A673 (cell line): ENCODE results near the gene CNPY1. TPM values are rescaled to one million over a fixed set of nuclear protein-coding genes. Genes with fewer than 3 reads are reported as not detected.

ENCODE experiments used
- BruUV-seq: library from RNA; stranded (reverse); fragments of 400-500 nt; replicated peaks from 2 replicates; lab custom pipeline; 2021; lab: Mats Ljungman, UMichigan
- CTCF ChIA-PET: fragments of 300-600 bp; sonication (Branson Sonifier 250); formaldehyde crosslinking; loops from one replicate; lab custom pipeline; 2022; ENCODE audit warnings: antibody characterized with exemption; lab: Charles Lee
- POLR2A ChIA-PET: fragments of 300-600 bp; sonication (Branson Sonifier 250); formaldehyde crosslinking; loops from one replicate; lab custom pipeline; 2022; ENCODE audit warnings: antibody characterized with exemption; ENCODE audit not compliant: low non-redundant PET; lab: Charles Lee
- DNase-seq: peaks from one replicate; pipeline ENCODE4 v3.0.0-alpha.2; 2015; ENCODE audit warnings: low spot score
- H3K27ac ChIP-seq: fragments of 200-600 bp; sonication (generic); 2 replicates; pipeline ENCODE4 v1.5.1; 2016; ENCODE audit warnings: mixed run types, low read depth, mild to moderate bottlenecking, mixed read lengths, antibody characterized with exemption, low read length; ENCODE audit not compliant: poor library complexity, severe bottlenecking
- H3K27me3 ChIP-seq: fragments of 200-600 bp; sonication (generic); replicated peaks from 2 replicates; pipeline ENCODE4 v1.6.1; 2017; ENCODE audit warnings: mixed run types, low read depth, mild to moderate bottlenecking, mixed read lengths, antibody characterized with exemption, low read length; ENCODE audit not compliant: insufficient read depth, poor library complexity
- H3K36me3 ChIP-seq: fragments of 200-600 bp; sonication (generic); 2 replicates; pipeline ENCODE4 v1.6.1; 2016; ENCODE audit warnings: mixed run types, mild to moderate bottlenecking, mixed read lengths, antibody characterized with exemption, low read length; ENCODE audit not compliant: insufficient read depth, poor library complexity, severe bottlenecking
- H3K4me1 ChIP-seq: fragments of 200-600 bp; sonication (generic); 2 replicates; pipeline ENCODE4 v1.6.1; 2017; ENCODE audit warnings: mixed run types, mild to moderate bottlenecking, mixed read lengths, antibody characterized with exemption, low read length; ENCODE audit not compliant: insufficient read depth, poor library complexity, severe bottlenecking
- H3K4me3 ChIP-seq: fragments of 200-600 bp; sonication (generic); 2 replicates; pipeline ENCODE4 v1.5.1; 2016; ENCODE audit warnings: low read depth, mixed run types, mild to moderate bottlenecking, mixed read lengths, low read length; ENCODE audit not compliant: poor library complexity, severe bottlenecking
- H3K9me3 ChIP-seq: fragments of 200-600 bp; sonication (generic); 2 replicates; pipeline ENCODE4 v1.6.1; 2016; ENCODE audit warnings: mixed run types, low read depth, mild to moderate bottlenecking, mixed read lengths, antibody characterized with exemption, low read length; ENCODE audit not compliant: poor library complexity, severe bottlenecking
- CTCF ChIP-seq: fragments of 300-800, 200-600 bp; sonication (generic); conservative IDR thresholded peaks from 2 replicates; pipeline ENCODE4 v1.5.1; 2017; ENCODE audit warnings: low read depth, mild to moderate bottlenecking, antibody characterized with exemption, low read length, moderate library complexity, mixed read lengths
- EZH2 ChIP-seq: fragments of 200-600 bp; sonication (generic); IDR thresholded peaks from 2 replicates; pipeline ENCODE4 v1.6.1; 2017; ENCODE audit warnings: borderline replicate concordance, low read depth, mild to moderate bottlenecking, mixed read lengths, antibody characterized with exemption, low read length; ENCODE audit not compliant: poor library complexity, severe bottlenecking
- intact Hi-C: fragments of 100-400 bp; cut with micrococcal nuclease; formaldehyde crosslinking; loops from one replicate; pipeline ENCODE4 v1.10.0; 2022; ENCODE audit not compliant: unreplicated experiment
- total RNA-seq: library from RNA; stranded (reverse); gene quantifications from 2 replicates; pipeline ENCODE4 v1.2.3, GENCODE V29; 2021

The CNPY1 gene
- total RNA-seq, 1 experiment from 2014 or later, result not detected

DNA sequence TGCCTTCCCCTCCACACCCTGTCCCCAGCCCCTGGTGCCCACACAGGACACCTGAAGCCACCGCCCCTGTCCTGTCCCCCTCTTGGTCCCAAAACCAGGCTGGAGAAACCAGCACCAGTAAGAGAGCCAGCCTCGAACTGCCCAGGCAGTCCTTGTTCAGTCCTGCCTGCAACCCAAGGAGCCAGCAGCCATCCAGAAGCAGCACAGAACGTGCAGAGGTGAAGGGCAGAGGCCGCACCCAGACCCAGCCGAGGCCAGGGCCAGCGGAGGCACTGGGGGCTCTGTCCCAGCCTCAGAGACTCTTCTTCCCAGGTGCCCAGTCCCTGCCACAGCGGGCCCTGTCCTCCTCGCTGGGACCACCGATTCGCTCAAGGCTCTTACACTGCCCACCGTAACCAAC, 23.3 kb upstream of the CNPY1 start:
- POLR2A ChIA-PET, result no interaction called here
- intact Hi-C loops, result no loop called here
- Histone ChIP-seq H3K4me3 (no peak overlapping the region), H3K9me3 (no peaks in the 10 kb centered on the region), H3K4me1 (no peaks in the 10 kb centered on the region), H3K27ac (no peak overlapping the region), H3K36me3 (no peaks in the 10 kb centered on the region), H3K27me3 (peaks cover 17% of the 10 kb centered on the region)
- no peak for DNase-seq
- CTCF ChIA-PET, result no interaction called here
- TF ChIP-seq CTCF, result no peak
- no peak for TF ChIP-seq EZH2
- no TSS peak for BruUV-seq

- H3K27me3 ChIP-seq, result peaks cover 13% of the 10 kb centered on the region
- DNase-seq, result no peak
- POLR2A ChIA-PET, result no interaction called here
- no TSS peak for BruUV-seq
- H3K27ac ChIP-seq, result no peak overlapping the region
- CTCF ChIA-PET, result no interaction called here
- intact Hi-C loops, result no loop called here
- no peaks in the 10 kb centered on the region for H3K4me1 ChIP-seq
- no peaks in the 10 kb centered on the region for H3K36me3 ChIP-seq
- TF ChIP-seq CTCF (no peak), EZH2 (no peak)
- H3K4me3 ChIP-seq, result no peak overlapping the region
- no peaks in the 10 kb centered on the region for H3K9me3 ChIP-seq
These were observed 22.6 kb upstream of the CNPY1 start for GRCh38 chr7:155568842-155569494.

DNA sequence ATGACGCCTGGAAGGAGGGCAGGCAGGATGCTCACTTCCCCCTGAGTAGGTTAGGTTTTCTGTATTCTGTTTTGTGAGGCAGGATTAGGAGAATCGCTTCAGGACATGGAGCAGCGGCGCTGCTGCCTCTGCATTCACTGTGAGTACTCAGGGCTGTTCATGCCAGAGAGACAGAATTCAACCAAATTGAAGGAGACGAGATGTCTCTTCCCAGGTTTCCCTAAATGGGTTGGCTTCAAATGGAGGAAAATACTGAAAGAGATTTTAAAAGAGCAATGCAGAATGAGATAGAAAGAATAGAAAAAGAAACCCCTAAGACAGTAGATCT, 21.9 kb upstream of the CNPY1 start:
- no TSS peak for BruUV-seq
- CTCF ChIA-PET, result no interaction called here
- H3K4me1 ChIP-seq, result no peaks in the 10 kb centered on the region

More for the DNA sequence above, 21.9 kb upstream of the CNPY1 start:
- Histone ChIP-seq H3K36me3 (no peaks in the 10 kb centered on the region), H3K27ac (no peak overlapping the region), H3K27me3 (peaks cover 13% of the 10 kb centered on the region), H3K9me3 (no peaks in the 10 kb centered on the region), H3K4me3 (no peak overlapping the region)
- DNase-seq, result no peak
- no peak for TF ChIP-seq CTCF
- no peak for TF ChIP-seq EZH2
- POLR2A ChIA-PET, result no interaction called here
- intact Hi-C loops, result no loop called here
